Fibroblast of mammary gland (primary cell): ENCODE measurements around the gene ZNF732.

ENCODE experiments used
- DNase-seq: peaks from one replicate; pipeline ENCODE4 v3.0.0-alpha.2; 2010; ENCODE audit warnings: low read depth
- H3K4me3 ChIP-seq: 2 replicates; pipeline ENCODE4 v1.5.1; 2011; ENCODE audit warnings: low read depth, mild to moderate bottlenecking, low read length, moderate library complexity; ENCODE audit not compliant: control insufficient read depth
- TF ChIP-seq, protein P1 (sequence below): conservative IDR thresholded peaks from 2 replicates; pipeline ENCODE4 v1.5.1; 2011; ENCODE audit warnings: low read depth, low read length, inconsistent platforms; ENCODE audit not compliant: control insufficient read depth, insufficient read depth

Gene ZNF732

DNA sequence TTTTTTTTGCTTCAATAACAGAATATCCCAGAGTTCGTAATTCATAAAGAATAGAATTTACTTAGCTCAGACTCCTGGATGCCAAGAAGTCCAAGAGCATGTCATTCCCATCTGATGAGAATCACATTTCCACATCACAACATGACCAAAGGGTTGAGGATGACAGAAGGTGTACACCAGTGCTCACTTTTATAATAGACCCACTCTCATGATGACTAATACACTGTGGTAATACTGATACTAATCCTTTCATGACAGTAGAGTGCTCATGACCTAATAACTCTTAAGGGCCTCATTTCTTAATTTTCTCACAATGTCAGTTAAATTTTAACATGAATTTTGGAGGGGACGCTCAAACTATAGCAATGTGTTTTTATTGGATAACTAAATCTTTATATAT lies 69.2 kb downstream of the ZNF732 start:
- TF ChIP-seq, protein P1, sequence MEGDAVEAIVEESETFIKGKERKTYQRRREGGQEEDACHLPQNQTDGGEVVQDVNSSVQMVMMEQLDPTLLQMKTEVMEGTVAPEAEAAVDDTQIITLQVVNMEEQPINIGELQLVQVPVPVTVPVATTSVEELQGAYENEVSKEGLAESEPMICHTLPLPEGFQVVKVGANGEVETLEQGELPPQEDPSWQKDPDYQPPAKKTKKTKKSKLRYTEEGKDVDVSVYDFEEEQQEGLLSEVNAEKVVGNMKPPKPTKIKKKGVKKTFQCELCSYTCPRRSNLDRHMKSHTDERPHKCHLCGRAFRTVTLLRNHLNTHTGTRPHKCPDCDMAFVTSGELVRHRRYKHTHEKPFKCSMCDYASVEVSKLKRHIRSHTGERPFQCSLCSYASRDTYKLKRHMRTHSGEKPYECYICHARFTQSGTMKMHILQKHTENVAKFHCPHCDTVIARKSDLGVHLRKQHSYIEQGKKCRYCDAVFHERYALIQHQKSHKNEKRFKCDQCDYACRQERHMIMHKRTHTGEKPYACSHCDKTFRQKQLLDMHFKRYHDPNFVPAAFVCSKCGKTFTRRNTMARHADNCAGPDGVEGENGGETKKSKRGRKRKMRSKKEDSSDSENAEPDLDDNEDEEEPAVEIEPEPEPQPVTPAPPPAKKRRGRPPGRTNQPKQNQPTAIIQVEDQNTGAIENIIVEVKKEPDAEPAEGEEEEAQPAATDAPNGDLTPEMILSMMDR: no peak
- no peak overlapping the region for H3K4me3 ChIP-seq
- peak; percentile 5 for DNase-seq

DNA sequence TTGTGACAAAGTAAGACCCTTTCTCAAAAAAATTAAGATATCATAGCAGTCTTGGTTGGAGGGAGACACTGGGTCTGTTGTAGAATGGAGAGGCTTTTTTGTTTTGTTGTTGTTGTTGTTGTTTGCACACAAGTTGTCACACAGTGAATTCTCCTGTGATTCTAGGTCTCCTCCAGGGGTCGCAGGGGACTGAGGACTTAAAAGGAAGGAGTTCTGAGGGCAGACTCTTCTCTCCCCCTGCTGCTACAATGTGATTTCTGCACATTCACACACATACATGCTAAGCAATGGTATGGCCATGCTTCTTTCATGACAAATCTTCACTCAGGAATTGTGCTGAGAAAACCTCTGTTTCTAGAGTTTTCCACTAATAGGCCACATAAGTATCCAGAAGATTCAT lies 71.1 kb downstream of the ZNF732 start:
- no peak overlapping the region for H3K4me3 ChIP-seq
- TF ChIP-seq, protein P1: no peak
- DNase-seq: no peak

DNA sequence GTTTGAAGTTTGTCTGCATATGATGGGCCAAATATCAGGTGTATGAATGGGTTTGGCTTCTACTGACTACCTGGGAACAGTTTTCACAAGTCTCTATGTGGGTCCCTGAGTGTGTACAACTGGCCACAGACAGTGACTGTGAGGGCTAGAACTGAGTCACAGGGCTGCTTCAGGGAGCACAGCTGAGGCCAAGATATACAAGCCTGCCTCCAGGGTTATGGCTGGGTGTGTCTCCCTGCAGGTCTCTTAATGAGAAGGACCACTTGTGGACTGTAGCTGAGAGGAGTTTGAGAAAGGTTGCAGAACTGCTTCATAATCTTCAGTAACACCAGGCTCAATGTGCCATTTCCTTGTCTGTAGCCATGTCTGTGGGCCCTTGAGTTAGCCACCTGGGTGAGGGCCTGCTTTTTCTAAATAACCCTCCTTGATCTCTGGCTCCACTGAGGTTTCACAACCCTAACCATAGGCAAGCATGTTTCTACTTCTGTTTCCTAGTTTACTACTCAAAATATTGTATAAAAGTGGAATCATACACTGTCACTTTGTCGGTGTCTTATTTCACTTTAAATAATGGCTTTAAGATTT lies 81.3 kb downstream of the ZNF732 start:
- TF ChIP-seq, protein P1: no peak
- H3K4me3 ChIP-seq: no peak overlapping the region
- DNase-seq: no peak
